Measurements from ENCODE around the gene TNS3.

- TF ChIP-seq CTCF (IDR thresholded peaks at IDR 0.05; ENCODE audit: insufficient read depth, low read depth, low read length) (no peak), EZH2 (IDR thresholded peaks at IDR 0.05; ENCODE audit: insufficient read depth, low read length) (no peak)
Measured at GRCh38 chr7:47338026-47338425, 243.9 kb downstream of the TNS3 start.
